ENCODE data around the gene KANK2.

DNA sequence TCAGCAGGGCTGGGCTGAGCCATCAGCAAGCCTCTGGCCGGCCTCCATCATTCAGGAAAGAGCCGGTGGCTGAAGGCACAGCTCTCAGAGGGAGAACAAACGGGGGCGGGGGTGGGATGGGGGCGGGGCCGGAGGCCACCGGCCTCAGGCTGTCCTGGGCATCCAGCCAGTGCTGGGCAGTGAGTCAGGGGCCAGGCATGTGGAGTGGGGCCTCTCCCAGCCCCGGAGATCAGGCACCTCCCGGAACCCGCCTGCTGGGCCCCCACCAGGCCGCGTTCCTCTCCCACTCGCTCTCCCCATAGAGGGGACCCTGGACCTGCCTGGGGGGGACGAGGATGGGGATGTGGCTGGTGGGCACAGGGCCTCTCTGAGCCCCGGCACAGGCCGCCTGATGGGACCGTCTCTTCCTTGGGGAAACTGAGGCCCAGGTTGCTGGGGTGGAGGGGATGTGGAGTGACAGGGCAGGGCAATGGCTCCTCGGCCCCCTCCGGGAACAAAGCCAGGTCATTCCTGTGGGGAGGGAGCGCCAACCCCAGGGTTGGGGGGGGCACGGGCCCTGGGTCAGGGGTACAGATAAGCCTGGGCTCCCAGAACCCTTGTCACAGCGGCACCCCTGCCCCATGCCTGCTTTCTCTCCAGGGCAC lies 54.7 kb downstream of the KANK2 start:
- TF ChIP-seq, protein P1, sequence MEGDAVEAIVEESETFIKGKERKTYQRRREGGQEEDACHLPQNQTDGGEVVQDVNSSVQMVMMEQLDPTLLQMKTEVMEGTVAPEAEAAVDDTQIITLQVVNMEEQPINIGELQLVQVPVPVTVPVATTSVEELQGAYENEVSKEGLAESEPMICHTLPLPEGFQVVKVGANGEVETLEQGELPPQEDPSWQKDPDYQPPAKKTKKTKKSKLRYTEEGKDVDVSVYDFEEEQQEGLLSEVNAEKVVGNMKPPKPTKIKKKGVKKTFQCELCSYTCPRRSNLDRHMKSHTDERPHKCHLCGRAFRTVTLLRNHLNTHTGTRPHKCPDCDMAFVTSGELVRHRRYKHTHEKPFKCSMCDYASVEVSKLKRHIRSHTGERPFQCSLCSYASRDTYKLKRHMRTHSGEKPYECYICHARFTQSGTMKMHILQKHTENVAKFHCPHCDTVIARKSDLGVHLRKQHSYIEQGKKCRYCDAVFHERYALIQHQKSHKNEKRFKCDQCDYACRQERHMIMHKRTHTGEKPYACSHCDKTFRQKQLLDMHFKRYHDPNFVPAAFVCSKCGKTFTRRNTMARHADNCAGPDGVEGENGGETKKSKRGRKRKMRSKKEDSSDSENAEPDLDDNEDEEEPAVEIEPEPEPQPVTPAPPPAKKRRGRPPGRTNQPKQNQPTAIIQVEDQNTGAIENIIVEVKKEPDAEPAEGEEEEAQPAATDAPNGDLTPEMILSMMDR (conservative IDR thresholded peaks at IDR 0.05 in 1 of 2, IDR thresholded peaks at IDR 0.05 in 1 of 2; ENCODE audit: low read depth in 1 of 2, low read length in 2 of 2), result no peak
- TF ChIP-seq EZH2 (IDR thresholded peaks at IDR 0.05; ENCODE audit: low read length, missing control alignments), result no peak
